Left renal cortex interstitium (tissue), 4 donors: ENCODE measurements around the gene RSPO1. TPM values are rescaled to one million over a fixed set of nuclear protein-coding genes. Genes with fewer than 3 reads are reported as not detected.

Experiments
- DNase-seq, 4 donors: peaks; one replicate each; pipeline ENCODE4 v3.0.0-alpha.2; 2013; ENCODE audit warnings: low read depth in 4 of 4, low spot score in 2 of 4, missing footprints in 1 of 4
- polyA plus RNA-seq, 4 donors: library from polyadenylated mRNA; unstranded; fragments of 120-200 nt; gene quantifications; one replicate each; pipeline ENCODE4 v1.2.1, GENCODE V29; 2013; ENCODE audit not compliant: insufficient read length in 4 of 4

RSPO1 gene
- polyA plus RNA-seq, 4 donors = 4.6 to 7.9 (median 7.2) TPM

DNA sequence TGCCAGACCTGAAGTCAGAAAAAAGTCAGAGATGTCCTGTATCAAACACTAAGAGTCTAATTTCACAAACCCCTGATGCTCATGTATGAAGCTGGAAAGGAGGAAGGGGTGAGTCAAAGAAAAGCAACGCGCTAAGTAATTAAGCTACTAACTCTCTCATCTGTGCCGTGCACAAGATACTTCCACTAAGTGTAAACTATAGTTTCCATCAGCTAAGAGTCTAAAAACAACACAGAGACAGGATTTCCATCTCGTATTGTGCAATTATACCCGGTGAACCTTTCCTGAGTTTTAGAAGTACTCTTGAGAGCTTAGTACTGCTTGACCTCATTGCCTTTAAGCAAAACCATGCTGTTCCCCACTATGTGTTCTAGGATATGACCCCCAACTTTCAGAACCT, 59.0 kb downstream of the RSPO1 start:
- DNase-seq = no peak

DNA sequence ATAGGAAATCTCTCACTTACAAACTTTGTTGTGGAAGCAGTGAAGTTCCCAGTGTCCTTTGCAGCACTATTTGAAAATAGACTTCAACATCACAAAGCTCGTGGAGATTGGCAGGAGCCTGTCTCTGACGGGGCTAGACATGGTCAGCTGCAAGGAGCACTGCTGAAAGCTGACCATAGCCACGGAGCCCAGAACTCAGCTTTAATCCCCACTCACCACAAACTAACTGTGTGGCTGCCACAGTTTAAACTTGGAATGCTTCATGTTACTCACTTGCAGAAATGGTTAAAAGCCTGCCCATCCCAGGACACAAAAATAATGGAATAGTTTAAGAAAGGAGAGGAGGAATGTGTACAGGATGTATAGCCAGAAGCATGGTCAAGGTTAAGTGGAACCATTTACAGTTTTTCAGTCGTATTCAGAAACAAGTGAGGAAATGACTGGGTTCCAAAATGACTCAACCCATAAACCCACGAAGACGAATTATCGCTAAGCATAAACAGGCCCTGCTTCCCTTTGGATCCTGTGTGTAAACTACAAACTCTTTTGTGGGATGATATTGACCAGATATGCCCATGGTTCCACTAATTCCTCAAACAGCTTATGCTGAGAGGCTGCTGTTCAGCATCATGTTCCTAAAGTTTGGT, 59.7 kb downstream of the RSPO1 start:
- no peak for DNase-seq

DNA sequence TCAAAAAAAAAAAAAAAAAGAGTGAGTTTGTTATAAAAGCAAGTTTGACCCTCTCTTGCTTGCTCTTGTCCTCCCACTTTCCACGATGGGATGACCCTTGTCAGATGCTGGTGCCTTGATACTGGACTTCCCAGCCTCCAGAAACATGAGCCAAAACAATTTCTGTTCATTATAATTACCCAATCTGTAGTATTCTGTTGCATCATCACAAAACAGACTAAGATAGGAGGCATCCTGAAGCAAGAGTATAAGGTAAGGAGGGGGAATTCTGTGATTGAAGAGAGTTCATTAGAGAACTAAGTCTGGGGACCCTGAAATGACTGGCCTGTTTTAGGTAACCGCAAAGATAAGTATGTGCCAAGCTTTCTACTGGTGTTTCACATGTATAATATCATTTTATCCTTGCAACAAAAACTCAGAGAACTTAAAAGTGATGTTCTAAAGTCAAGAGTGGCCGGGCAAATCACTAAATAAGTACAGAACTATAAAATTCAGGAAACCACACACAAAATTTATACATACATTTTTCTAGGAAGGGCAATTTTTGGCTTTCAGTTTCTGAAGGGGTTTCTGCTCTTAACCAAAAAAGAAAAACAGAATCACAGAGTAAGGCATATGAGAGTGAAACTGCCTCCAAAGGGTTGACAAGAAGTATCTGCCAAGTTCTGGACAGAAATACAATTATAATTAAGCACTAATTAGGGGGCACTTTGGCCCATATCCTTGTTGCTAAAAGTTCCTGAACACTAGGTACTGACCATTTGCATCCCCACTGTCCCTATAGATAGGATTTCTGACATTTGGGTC, 64.0 kb downstream of the RSPO1 start:
- no peak for DNase-seq

DNA sequence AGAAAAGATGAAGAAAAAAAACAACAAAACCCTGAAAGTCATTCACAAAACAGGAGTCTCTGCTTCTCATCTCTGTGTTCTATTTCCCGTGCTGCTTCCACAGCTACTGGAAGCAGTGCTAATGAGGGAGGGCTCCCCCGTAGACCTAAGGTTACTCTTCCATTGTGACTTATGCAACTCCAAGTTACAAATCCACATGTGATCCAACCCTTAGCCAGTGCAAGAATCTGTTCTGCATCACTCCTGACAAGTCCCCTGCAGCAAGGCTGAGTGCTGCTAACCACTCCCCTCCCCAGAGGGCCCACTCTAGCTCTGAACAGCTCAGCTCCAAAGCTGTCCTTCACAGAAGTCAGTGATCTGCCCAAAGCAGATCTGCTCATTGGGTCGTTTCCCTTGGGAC, 67.7 kb downstream of the RSPO1 start:
- DNase-seq = no peak

DNA sequence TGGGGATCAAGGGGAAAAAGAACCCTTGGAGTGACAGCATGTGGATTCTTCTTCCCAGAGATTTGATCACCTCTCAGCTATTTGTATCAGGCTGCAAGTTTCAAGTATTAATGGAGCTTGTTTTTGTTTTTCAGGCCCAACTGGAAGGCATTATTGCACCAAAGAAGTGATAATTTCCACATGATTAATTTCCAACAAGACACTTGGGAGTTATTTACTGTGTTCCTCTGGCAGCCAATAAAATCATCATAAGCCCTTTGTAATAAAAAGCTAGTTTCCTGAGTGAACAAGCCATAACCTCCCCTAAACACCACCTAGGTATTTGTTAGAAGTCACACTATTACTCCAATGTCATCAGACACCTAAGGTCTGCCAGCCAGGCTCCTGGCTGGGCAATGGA, 69.8 kb downstream of the RSPO1 start:
- no peak for DNase-seq

DNA sequence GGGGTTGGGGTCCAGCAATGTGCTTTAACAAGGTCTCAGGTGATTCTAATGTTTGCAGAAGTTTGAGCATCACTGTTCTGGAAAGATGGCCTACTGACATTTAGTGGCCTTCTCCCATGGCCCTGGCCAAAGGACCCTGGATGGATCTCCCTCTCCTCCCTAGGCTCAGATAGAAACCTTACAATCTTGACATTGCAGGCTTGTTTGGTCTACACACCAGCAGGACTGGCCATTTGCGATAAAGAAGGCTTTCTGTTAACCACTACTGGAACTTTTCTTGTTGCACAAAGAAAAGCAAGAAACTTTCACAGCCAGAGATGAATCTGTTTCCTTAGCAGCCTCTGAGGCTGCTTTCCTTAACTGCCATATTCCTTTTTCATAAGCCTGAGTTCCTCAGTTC, 71.7 kb downstream of the RSPO1 start:
- no peak for DNase-seq

Other genes starting within 250 kb of the RSPO1 start
- gene ZC3H12A, start 160.3 kb downstream of the RSPO1 start, polyA plus RNA-seq = 1 to 10 TPM; 1.8 to 4.2 (median 2.3) TPM
- gene MEAF6, start 120.1 kb downstream of the RSPO1 start, polyA plus RNA-seq = 10 to 100 TPM; 93.4 to 97.9 (median 96.3) TPM
- 10 to 100 TPM; 13.0 to 15.6 (median 14.0) TPM for gene SNIP1, start 80.6 kb downstream of the RSPO1 start, polyA plus RNA-seq
- 10 to 100 TPM; 61.7 to 76.1 (median 65.6) TPM for gene DNALI1, start 78.0 kb downstream of the RSPO1 start, polyA plus RNA-seq
- 10 to 100 TPM; 62.7 to 84.1 (median 71.7) TPM for gene GNL2, start 39.0 kb downstream of the RSPO1 start, polyA plus RNA-seq
- gene CDCA8, start 57.6 kb upstream of the RSPO1 start, polyA plus RNA-seq = 10 to 100 TPM; 16.2 to 18.9 (median 17.4) TPM
- gene EPHA10, start 130.2 kb upstream of the RSPO1 start, polyA plus RNA-seq = under 1 TPM; 0.07 to 0.37 (median 0.19) TPM
- gene MANEAL, start 159.0 kb upstream of the RSPO1 start, polyA plus RNA-seq = 1 to 10 TPM; 3.5 to 5.5 (median 4.7) TPM
- gene C1orf122, start 172.9 kb upstream of the RSPO1 start, polyA plus RNA-seq = 10 to 100 TPM; 21.7 to 45.5 (median 30.0) TPM
- 10 to 100 TPM; 11.4 to 16.5 (median 12.7) TPM for gene YRDC, start 173.3 kb upstream of the RSPO1 start, polyA plus RNA-seq
- 1 to 10 TPM; 8.0 to 9.5 (median 8.4) TPM for gene MTF1, start 224.7 kb upstream of the RSPO1 start, polyA plus RNA-seq